Left lung (tissue), 10 donors: ENCODE results near the gene ACTL7A. TPM values are rescaled to one million over a fixed set of nuclear protein-coding genes. Genes with fewer than 3 reads are reported as not detected.
"Not testable (repeated sequence)": the region's sequence is repeated elsewhere in the genome, so short reads cannot be mapped to it uniquely, and the experiment has no call there.

Experiments
- ATAC-seq: fragments of 200-7000 bp; cut with Tn5 transposase; one replicate; pipeline ENCODE4 v1.9.1; 2020; ENCODE audit warnings: moderate library complexity
- DNase-seq, 4 donors: peaks; one replicate each; pipeline ENCODE4 v3.0.0-alpha.2; 2013 to 2020
- H3K27ac ChIP-seq, 2 donors: fragments of 200-600 bp; sonication (generic) in 1 of 2; one replicate each; pipeline versions ENCODE4 v1.5.0 to v1.8.0; 2020 to 2021
- H3K27me3 ChIP-seq, 2 donors: fragments of 200-600 bp; sonication (generic) in 1 of 2; one replicate each; pipeline versions ENCODE4 v1.5.0 to v1.8.0; 2020 to 2021
- H3K36me3 ChIP-seq, 2 donors: fragments of 200-600 bp; sonication (generic) in 1 of 2; one replicate each; pipeline versions ENCODE4 v1.5.0 to v1.8.0; 2020 to 2021
- H3K4me1 ChIP-seq, 2 donors: fragments of 200-600 bp; one replicate each; pipeline ENCODE4 v1.8.0; 2021
- H3K4me3 ChIP-seq, 2 donors: fragments of 200-600 bp; sonication (generic) in 1 of 2; one replicate each; pipeline versions ENCODE4 v1.5.0 to v1.8.0; 2020 to 2021; ENCODE audit warnings: mild to moderate bottlenecking in 1 of 2
- H3K9me3 ChIP-seq, 2 donors: fragments of 200-600 bp; sonication (generic) in 1 of 2; one replicate each; pipeline versions ENCODE4 v1.5.0 to v1.8.0; 2020 to 2021
- intact Hi-C, 2 donors: fragments of 100-400 bp; cut with DNase I; formaldehyde crosslinking; loops; one replicate each; pipeline versions ENCODE4 v1.11.2 to v1.14.2; 2022
- polyA plus RNA-seq, 6 donors: library from polyadenylated mRNA; unstranded; fragments of 120-200 nt; gene quantifications; one replicate each; pipeline ENCODE4 v1.2.1, GENCODE V29; 2013; ENCODE audit not compliant: insufficient read length in 6 of 6
- total RNA-seq, 2 donors: library from RNA; stranded (reverse); fragmentation: NEBNext Ultra II Directional; extraction: Animal tissue kit (Norgen Biotek cat#: 25700); gene quantifications; one replicate each; pipeline ENCODE4 v1.2.1, GENCODE V29; 2021
- TF ChIP-seq, protein P1 (sequence below), 2 donors: fragments of 200-600 bp; sonication (generic) in 1 of 2; IDR thresholded peaks; one replicate each; pipeline versions ENCODE4 v1.5.0 to v1.8.0; 2021; ENCODE audit warnings: antibody characterized with exemption in 2 of 2
- donor health status: DM: no; HTN: yes; CAD: no.
- donor health status: DM: no; HTN: no; CAD: no.

ACTL7A gene
- total and polyA plus RNA-seq, 8 donors, result not detected

DNA sequence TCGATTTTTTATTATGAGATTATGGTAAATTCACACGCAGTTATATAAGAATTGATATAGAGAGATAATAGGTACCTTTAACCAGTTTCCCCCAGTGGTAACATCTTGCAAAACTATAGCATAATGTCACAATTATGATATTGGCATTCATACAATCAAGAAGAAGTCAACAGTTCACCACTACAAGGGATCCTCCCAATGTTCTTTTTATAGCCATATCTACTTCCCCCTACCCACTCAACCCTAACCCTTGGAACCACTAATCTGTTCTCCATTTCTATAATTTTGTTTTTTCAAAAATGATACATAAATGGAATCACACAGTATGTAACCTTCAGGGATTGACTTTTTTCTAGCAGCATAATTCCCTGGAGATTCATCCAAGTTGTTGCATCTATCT, 16.1 kb upstream of the ACTL7A start:
- Histone ChIP-seq H3K4me1 (peaks cover 0 to 8% of the 10 kb centered on the region in 2 donors), H3K4me3 (no peak overlapping the region), H3K27me3 (no peaks in the 10 kb centered on the region), H3K36me3 (no peaks in the 10 kb centered on the region), H3K9me3 (no peaks in the 10 kb centered on the region), H3K27ac (no peak overlapping the region)
- TF ChIP-seq, protein P1, sequence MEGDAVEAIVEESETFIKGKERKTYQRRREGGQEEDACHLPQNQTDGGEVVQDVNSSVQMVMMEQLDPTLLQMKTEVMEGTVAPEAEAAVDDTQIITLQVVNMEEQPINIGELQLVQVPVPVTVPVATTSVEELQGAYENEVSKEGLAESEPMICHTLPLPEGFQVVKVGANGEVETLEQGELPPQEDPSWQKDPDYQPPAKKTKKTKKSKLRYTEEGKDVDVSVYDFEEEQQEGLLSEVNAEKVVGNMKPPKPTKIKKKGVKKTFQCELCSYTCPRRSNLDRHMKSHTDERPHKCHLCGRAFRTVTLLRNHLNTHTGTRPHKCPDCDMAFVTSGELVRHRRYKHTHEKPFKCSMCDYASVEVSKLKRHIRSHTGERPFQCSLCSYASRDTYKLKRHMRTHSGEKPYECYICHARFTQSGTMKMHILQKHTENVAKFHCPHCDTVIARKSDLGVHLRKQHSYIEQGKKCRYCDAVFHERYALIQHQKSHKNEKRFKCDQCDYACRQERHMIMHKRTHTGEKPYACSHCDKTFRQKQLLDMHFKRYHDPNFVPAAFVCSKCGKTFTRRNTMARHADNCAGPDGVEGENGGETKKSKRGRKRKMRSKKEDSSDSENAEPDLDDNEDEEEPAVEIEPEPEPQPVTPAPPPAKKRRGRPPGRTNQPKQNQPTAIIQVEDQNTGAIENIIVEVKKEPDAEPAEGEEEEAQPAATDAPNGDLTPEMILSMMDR (IDR thresholded peaks at IDR 0.05), result no peak
- intact Hi-C loops, result no loop called here
- no peak for DNase-seq
- no peak for ATAC-seq

DNA sequence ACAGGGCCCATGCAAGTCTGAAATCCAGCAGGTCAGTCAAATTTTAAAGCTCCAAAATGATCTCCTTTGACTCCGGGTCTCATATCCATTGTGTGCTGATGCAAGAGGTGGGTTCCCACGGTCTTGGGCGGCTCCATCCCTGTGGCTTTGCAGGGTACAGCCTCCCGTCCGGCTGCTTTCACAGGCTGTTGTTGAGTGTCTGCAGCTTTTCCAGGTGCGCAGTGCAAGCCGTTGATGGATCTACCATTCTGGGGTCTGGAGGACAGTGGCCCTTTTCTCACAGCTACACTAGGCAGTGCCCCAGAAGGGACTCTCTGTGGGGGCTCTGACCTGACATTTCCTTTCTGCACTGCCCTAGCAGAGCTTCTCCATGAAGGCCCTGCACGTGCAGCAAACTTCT, 13.8 kb upstream of the ACTL7A start:
- H3K4me1 ChIP-seq, H3K36me3 ChIP-seq, H3K9me3 ChIP-seq, DNase-seq, H3K27me3 ChIP-seq, ATAC-seq, intact Hi-C loops, H3K4me3 ChIP-seq, H3K27ac ChIP-seq: not testable (repeated sequence)

DNA sequence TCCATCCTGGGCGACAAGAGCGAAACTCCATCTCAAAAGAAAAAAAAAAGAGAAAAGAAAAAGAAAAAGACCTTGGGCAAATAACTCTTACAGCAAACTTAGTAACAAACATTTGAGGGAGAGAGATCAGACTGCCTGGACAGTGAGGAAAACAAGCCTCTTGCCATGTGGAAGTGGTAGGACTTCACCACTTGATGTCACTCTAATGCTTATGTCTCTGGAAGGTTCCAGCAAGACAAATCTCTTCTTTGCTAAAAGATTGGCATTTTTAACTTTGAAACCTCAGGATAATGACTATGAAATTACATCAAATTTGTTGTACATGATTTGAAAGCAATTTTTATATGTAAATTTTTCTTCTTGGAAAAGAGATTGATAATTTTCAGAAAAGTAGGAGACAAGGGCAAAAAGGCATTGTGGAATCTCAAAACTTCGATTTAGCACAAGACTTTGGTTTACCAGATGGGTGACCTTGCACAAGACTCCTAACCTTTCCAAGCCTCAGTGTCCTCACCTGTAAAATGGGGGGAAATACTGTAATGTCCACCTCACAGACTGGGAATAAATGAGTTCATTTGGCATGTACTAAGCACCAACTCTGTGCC, 11.7 kb upstream of the ACTL7A start:
- Histone ChIP-seq H3K4me1 (no peaks in the 10 kb centered on the region), H3K27me3 (peaks cover 0 to 4% of the 10 kb centered on the region in 2 donors), H3K9me3 (no peaks in the 10 kb centered on the region), H3K4me3 (no peak overlapping the region), H3K27ac (no peak overlapping the region), H3K36me3 (no peaks in the 10 kb centered on the region)
- DNase-seq (peak in 1 of 4 donors; percentile 14), ATAC-seq (peak; percentile 84)
- TF ChIP-seq, protein P1 (IDR thresholded peaks at IDR 0.05), result no peak
- intact Hi-C loops, result no loop called here

DNA sequence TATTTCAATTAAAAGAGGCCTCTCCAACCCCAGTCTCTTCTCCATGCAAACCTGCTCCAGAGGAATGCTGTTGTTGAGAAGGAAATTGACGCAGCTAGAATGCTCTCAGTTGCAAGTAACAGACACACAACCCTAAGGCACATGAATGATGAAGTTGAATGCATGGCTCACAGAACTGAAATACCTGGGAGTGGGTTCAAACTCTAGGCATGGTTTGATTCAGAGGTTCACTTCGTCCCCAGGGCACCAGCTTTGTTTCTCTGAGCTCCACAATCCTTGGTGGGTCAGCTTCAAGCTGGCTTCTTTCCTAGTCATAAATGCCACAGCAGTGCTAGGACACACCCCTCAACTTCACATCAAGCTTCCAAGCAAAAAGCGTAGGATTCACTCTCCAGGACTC, 10.9 kb upstream of the ACTL7A start:
- intact Hi-C loops, result no loop called here
- H3K4me3 ChIP-seq, result no peak overlapping the region
- peaks cover 0 to 4% of the 10 kb centered on the region in 2 donors for H3K27me3 ChIP-seq
- H3K36me3 ChIP-seq, result no peaks in the 10 kb centered on the region
- ATAC-seq (no peak), DNase-seq (no peak)
- TF ChIP-seq, protein P1 (IDR thresholded peaks at IDR 0.05), result no peak
- H3K27ac ChIP-seq, result no peak overlapping the region
- H3K4me1 ChIP-seq, result no peaks in the 10 kb centered on the region
- no peaks in the 10 kb centered on the region for H3K9me3 ChIP-seq

DNA sequence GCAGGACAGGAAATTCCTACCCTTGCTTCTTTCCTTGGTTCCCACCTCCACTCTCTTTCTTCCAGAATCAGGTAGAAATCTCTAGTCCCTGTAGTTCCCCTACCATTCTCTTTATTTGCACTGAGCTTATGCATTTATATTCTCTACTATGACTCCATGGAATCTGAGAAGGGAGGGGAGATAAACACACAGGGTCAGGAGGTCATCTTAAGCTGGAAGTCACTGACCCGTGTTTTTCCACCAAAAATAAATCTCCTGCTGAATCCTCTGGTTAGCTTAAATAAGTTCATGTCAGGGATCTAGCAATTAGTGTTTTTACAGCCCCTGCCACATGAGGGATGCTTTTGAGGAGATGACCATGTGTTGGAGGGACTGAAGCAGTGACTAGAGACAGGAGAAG, 10.0 kb upstream of the ACTL7A start:
- H3K27me3 ChIP-seq, result peaks cover 0 to 4% of the 10 kb centered on the region in 2 donors
- no peak for DNase-seq
- no peaks in the 10 kb centered on the region for H3K4me1 ChIP-seq
- no peaks in the 10 kb centered on the region for H3K36me3 ChIP-seq
- no peak overlapping the region for H3K27ac ChIP-seq
- H3K4me3 ChIP-seq, result no peak overlapping the region
- no peaks in the 10 kb centered on the region for H3K9me3 ChIP-seq
- no peak for ATAC-seq
- intact Hi-C loops, result no loop called here
- TF ChIP-seq, protein P1 (IDR thresholded peaks at IDR 0.05), result no peak

DNA sequence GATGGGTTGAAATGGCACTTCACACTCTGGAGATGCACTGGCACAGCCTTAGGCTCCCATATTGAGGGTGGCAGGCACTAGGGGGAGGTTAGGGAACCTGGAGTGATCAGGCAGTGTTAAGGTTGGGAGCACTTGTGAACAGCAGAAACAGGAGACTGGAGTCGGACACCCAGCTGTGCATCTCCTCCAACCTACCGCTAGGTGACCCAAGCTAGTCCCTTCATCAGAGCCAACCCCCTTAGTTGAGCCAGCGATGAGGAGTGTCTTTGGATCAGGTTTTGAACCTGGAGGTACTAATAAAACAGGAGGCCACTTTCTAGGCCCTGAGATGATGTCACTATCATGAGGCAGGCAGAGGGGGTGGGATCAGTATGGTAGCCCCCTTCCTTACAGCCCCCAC, 8.0 kb upstream of the ACTL7A start:
- intact Hi-C loops, result no loop called here
- no peaks in the 10 kb centered on the region for H3K9me3 ChIP-seq
- no peaks in the 10 kb centered on the region for H3K36me3 ChIP-seq
- no peaks in the 10 kb centered on the region for H3K4me1 ChIP-seq
- TF ChIP-seq, protein P1 (IDR thresholded peaks at IDR 0.05), result no peak
- no peak overlapping the region for H3K4me3 ChIP-seq
- H3K27ac ChIP-seq, result no peak overlapping the region
- DNase-seq, result no peak
- peaks cover 0 to 4% of the 10 kb centered on the region in 2 donors for H3K27me3 ChIP-seq
- ATAC-seq, result no peak
